Adrenal gland (tissue), 12 donors: ENCODE measurements around the gene AK5. TPM values are rescaled to one million over a fixed set of nuclear protein-coding genes. Genes with fewer than 3 reads are reported as not detected.
"Not testable (repeated sequence)": the region's sequence is repeated elsewhere in the genome, so short reads cannot be mapped to it uniquely, and the experiment has no call there.

Experiments used
- DNase-seq, 7 donors: peaks; one replicate each; pipeline ENCODE4 v3.0.0-alpha.2; 2019 to 2020
- H3K27ac ChIP-seq, 5 donors: fragments of 200-600 bp; sonication (generic) in 4 of 5; 1 replicate in 3 of 5; 2 replicates in 2 of 5; pipeline versions ENCODE4 v1.5.1 to v1.8.0; 2016 to 2020; ENCODE audit warnings: mild to moderate bottlenecking in 1 of 5
- H3K27me3 ChIP-seq: fragments of 200-600 bp; 2 replicates; pipeline ENCODE4 v1.8.0; 2021
- H3K36me3 ChIP-seq, 2 donors: fragments of 200-600 bp; replicated peaks in 1 of 2; 1 replicate in 1 of 2; 2 replicates in 1 of 2; pipeline versions ENCODE4 v1.5.1 to v1.8.0; 2018 to 2022
- H3K4me1 ChIP-seq, 2 donors: fragments of 200-600 bp; replicated peaks in 1 of 2; 1 replicate in 1 of 2; 2 replicates in 1 of 2; pipeline versions ENCODE4 v1.5.1 to v1.8.0; 2018 to 2021
- H3K4me3 ChIP-seq, 4 donors: fragments of 200-600 bp; sonication (generic) in 3 of 4; one replicate each; pipeline ENCODE4 v1.5.1; 2016 to 2018
- H3K9me3 ChIP-seq, 3 donors: fragments of 200-600 bp; sonication (generic) in 1 of 3; replicated peaks in 1 of 3; 1 replicate in 2 of 3; 2 replicates in 1 of 3; pipeline versions ENCODE4 v1.5.1 to v1.8.0; 2016 to 2021
- POLR2A ChIP-seq, 2 donors: fragments of 450-650 bp; IDR thresholded peaks; one replicate each; pipeline ENCODE4 v1.6.1; 2017; ENCODE audit warnings: antibody characterized with exemption in 2 of 2, mild to moderate bottlenecking in 2 of 2, moderate library complexity in 1 of 2
- WGBS, 4 donors: extraction: QIAGEN DNeasy Blood & Tissue Kit in 2 of 4; methylation state at CpG; one replicate each; pipeline versions ENCODE4 v1.1.5 to v1.1.7; 2013 to 2017; 5-methylcytosine and 5-hydroxymethylcytosine counted together
- intact Hi-C, 2 donors: fragments of 100-400 bp; cut with DNase I; formaldehyde crosslinking; loops; one replicate each; pipeline versions ENCODE4 v1.14.1 to v1.15.0; 2022 to 2023
- polyA plus RNA-seq, 3 donors: library from polyadenylated mRNA; stranded (reverse); fragments of 200-250 nt in 2 of 3; fragments of 350-450 nt in 1 of 3; fragmentation: Illumina TruSeq in 1 of 3; extraction: RNeasy Lipid Tissue Mini Kit (QIAGEN cat#74804) in 1 of 3; gene quantifications; one replicate each; pipeline ENCODE4 v1.2.3, GENCODE V29; 2013 to 2014
- total RNA-seq, 9 donors: library from RNA; depleted of rRNA in 4 of 9; stranded (reverse); fragments of >200 nt in 4 of 9; fragments of 120-200 nt in 1 of 9; fragmentation: NEBNext Ultra II Directional in 1 of 9; extraction: Animal tissue kit (Norgen Biotek cat#: 25700) in 1 of 9; gene quantifications; one replicate each; pipeline versions ENCODE4 v1.1.0 to v1.2.4, GENCODE V29; 2013 to 2023
- TF ChIP-seq, protein P1 (sequence below), 6 experiments: fragments of 450-650 bp in 4 of 6; fragments of 200-600 bp in 2 of 6; sonication (generic) in 1 of 6; IDR thresholded peaks; 1 replicate in 5 of 6; 2 replicates in 1 of 6; pipeline versions ENCODE4 v1.5.1 to v1.8.0; 2016 to 2021; ENCODE audit warnings: antibody characterized with exemption in 6 of 6, mild to moderate bottlenecking in 2 of 6, moderate library complexity in 1 of 6
- donor health status: healthy with polysubstance abuse.
- donor health status: Bipolar disorder and iron deficiency.
- donor health status: DM: yes; HTN: yes; CAD: no.
- donor health status: DM: no; HTN: no; CAD: no.
- donor health status: DM: no; HTN: no; CAD: no.
- donor health status: DM: yes; HTN: yes; CAD: no.

The AK5 gene
- total and polyA plus RNA-seq, 12 donors = 0.34 to 2.3 (median 1.1) TPM; not detected in 4

GRCh38 chr1:77413541-77414335 lies 131.9 kb downstream of the AK5 start:
- no peaks in the 10 kb centered on the region for H3K36me3 ChIP-seq
- H3K4me3 ChIP-seq = no peak overlapping the region
- no peaks in the 10 kb centered on the region for H3K9me3 ChIP-seq
- TF ChIP-seq POLR2A (IDR thresholded peaks at IDR 0.05) = no peak
- TF ChIP-seq, protein P1, sequence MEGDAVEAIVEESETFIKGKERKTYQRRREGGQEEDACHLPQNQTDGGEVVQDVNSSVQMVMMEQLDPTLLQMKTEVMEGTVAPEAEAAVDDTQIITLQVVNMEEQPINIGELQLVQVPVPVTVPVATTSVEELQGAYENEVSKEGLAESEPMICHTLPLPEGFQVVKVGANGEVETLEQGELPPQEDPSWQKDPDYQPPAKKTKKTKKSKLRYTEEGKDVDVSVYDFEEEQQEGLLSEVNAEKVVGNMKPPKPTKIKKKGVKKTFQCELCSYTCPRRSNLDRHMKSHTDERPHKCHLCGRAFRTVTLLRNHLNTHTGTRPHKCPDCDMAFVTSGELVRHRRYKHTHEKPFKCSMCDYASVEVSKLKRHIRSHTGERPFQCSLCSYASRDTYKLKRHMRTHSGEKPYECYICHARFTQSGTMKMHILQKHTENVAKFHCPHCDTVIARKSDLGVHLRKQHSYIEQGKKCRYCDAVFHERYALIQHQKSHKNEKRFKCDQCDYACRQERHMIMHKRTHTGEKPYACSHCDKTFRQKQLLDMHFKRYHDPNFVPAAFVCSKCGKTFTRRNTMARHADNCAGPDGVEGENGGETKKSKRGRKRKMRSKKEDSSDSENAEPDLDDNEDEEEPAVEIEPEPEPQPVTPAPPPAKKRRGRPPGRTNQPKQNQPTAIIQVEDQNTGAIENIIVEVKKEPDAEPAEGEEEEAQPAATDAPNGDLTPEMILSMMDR (IDR thresholded peaks at IDR 0.05) = no peak
- 66 to 82% (median 73%) methylated on average over 7 of the region's 7 CpGs for WGBS, 4 donors
- H3K27ac ChIP-seq = no peak overlapping the region
- intact Hi-C loops = no loop called here
- no peaks in the 10 kb centered on the region for H3K4me1 ChIP-seq
- H3K27me3 ChIP-seq = peaks cover 5% of the 10 kb centered on the region
- DNase-seq = no peak

DNA sequence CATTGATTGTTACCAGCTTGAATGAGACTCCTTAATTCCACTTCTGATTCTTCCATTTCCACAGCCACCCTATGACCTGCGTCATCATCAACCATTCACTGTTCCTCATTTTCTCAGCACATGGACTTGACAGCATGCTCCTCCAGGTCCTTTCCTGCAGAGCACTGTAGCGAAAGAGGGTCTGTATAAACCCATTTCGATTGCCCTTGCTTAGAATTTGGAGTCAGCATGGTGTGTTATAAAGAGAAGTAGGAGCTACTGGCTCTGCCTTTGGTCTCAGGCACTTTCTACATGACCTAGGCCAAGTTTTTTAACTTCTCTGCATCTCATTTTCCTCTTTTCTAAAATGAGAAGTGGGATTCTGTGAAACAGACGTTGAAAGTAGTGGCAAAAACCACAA lies 133.8 kb downstream of the AK5 start:
- no peak for TF ChIP-seq POLR2A (IDR thresholded peaks at IDR 0.05)
- WGBS, 4 donors = 55 to 75% (median 62%) methylated on average over 4 of the region's 4 CpGs
- intact Hi-C loops = no loop called here

GRCh38 chr1:77416692-77417450 lies 135.1 kb downstream of the AK5 start:
- peaks cover 5% of the 10 kb centered on the region for H3K27me3 ChIP-seq
- H3K27ac ChIP-seq = no peak overlapping the region
- no peaks in the 10 kb centered on the region for H3K4me1 ChIP-seq
- intact Hi-C loops = no loop called here
- no peaks in the 10 kb centered on the region for H3K9me3 ChIP-seq
- WGBS, 4 donors = 81 to 87% (median 82%) methylated on average over 5 of the region's 5 CpGs
- H3K4me3 ChIP-seq = no peak overlapping the region
- no peaks in the 10 kb centered on the region for H3K36me3 ChIP-seq
- TF ChIP-seq, protein P1 (IDR thresholded peaks at IDR 0.05) = peak in 2 of 6 experiments; percentile 12 to 40
- no peak for TF ChIP-seq POLR2A (IDR thresholded peaks at IDR 0.05)
- peak in 1 of 7 donors; percentile 7 for DNase-seq

More for the DNA sequence above, 133.8 kb downstream of the AK5 start:
- no peaks in the 10 kb centered on the region for H3K4me1 ChIP-seq
- no peak overlapping the region for H3K4me3 ChIP-seq
- no peaks in the 10 kb centered on the region for H3K36me3 ChIP-seq
- no peak overlapping the region for H3K27ac ChIP-seq
- no peaks in the 10 kb centered on the region for H3K9me3 ChIP-seq
- DNase-seq = no peak
- peaks cover 5% of the 10 kb centered on the region for H3K27me3 ChIP-seq

DNA sequence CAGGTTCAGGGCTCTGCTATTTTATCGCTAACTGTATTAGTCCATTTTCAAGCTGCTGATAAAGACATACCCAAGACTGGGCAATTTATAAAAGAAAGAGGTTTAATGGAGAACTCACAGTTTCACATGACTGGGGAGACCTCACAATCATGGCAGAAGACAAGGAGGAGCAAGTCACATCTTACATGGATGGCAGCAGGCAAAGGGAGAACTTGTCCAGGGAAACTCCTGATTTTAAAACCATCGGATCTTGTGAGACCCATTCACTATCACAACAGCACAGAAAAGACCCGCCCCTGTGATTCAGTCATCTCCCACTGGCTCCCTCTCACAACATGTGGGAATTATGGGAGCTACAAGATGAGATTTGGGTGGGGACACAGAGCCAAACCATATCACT lies 136.2 kb downstream of the AK5 start:
- intact Hi-C loops, H3K36me3 ChIP-seq, H3K9me3 ChIP-seq, H3K27me3 ChIP-seq, H3K4me3 ChIP-seq, DNase-seq, H3K27ac ChIP-seq, H3K4me1 ChIP-seq: not testable (repeated sequence)
- WGBS, 4 donors = 73 to 95% (median 90%) methylated on average over 3 of the region's 3 CpGs

DNA sequence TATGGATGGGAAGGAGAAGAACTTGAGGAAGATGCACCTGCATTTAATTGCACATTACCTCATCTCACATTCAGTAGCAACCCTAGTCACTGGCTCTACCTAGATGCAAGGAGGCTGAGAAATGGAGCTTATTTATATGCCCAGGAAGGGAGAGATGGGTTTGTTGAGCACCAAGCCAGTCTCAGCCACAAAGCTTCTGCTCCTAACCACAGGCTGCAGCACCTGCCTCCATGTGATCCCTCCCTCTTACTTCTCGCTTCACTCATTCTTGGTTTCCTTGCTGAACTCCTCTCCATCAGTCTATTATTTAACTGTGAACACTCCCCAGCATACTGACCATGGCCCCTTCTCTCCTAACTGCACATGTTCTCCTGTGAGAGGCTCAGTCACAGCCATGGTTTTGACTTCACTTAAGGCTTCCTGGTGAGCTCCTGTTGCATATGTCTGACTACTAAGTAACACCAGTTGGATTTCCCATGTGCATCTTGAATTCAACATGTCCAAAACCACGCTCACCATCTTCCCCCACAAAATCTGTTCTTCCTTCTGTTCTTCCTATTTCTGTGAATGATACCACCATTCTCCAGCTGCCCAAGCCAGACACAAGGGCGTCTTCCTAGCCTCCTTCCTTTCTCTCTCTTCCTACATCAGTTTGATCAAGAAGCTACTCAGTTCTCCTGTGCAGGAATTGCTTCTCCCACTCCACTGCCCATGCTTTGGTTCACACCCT lies 139.8 kb downstream of the AK5 start:
- no peak for DNase-seq

More for the DNA sequence above, 139.8 kb downstream of the AK5 start:
- no peaks in the 10 kb centered on the region for H3K36me3 ChIP-seq
- H3K27ac ChIP-seq = no peak overlapping the region
- intact Hi-C loops = no loop called here
- no peak for TF ChIP-seq POLR2A (IDR thresholded peaks at IDR 0.05)
- TF ChIP-seq, protein P1 (IDR thresholded peaks at IDR 0.05) = no peak
- H3K4me3 ChIP-seq = no peak overlapping the region
- H3K27me3 ChIP-seq = no peaks in the 10 kb centered on the region
- H3K4me1 ChIP-seq = no peaks in the 10 kb centered on the region
- 77 to 87% (median 83%) methylated on average over 3 of the region's 3 CpGs for WGBS, 4 donors
- H3K9me3 ChIP-seq = no peaks in the 10 kb centered on the region
